Mesenteric fat pad (tissue), 1 donor: ENCODE results near the gene ZNF891. TPM values are rescaled to one million over a fixed set of nuclear protein-coding genes. Genes with fewer than 3 reads are reported as not detected.

Experiments
- DNase-seq: peaks from one replicate; pipeline ENCODE4 v3.0.0-alpha.2; 2020; ENCODE audit warnings: low spot score
- total RNA-seq: library from RNA; stranded (reverse); fragmentation: NEBNext Ultra II Directional; extraction: Animal tissue kit (Norgen Biotek cat#: 25700); gene quantifications from one replicate; pipeline ENCODE4 v1.2.1, GENCODE V29; 2021
- donor health status: DM: yes; HTN: yes; CAD: no.

ZNF891 gene
- total RNA-seq, 1 donor from 2014 or later: 1.8 TPM

- DNase-seq: no peak
These were observed 66.5 kb downstream of the ZNF891 start for GRCh38 chr12:133063556-133063955.

GRCh38 chr12:133061954-133062353, 68.1 kb downstream of the ZNF891 start:
- DNase-seq: no peak

- DNase-seq: no peak
These were observed 71.6 kb downstream of the ZNF891 start for GRCh38 chr12:133058203-133059113.

- no peak for DNase-seq
These were observed 72.6 kb downstream of the ZNF891 start for GRCh38 chr12:133057446-133057845.

Other genes with a start within 250 kb of the ZNF891 start
- gene CHFR, start 242.7 kb downstream of the ZNF891 start, total RNA-seq: 47.0 TPM
- gene ZNF605, start 174.0 kb downstream of the ZNF891 start, total RNA-seq: 8.0 TPM
- gene ZNF26, start 143.9 kb downstream of the ZNF891 start, total RNA-seq: 7.0 TPM
- gene ZNF84, start 92.8 kb downstream of the ZNF891 start, total RNA-seq: 19.2 TPM
- 9.1 TPM for gene ZNF140, start 49.4 kb downstream of the ZNF891 start, total RNA-seq
- gene ZNF10, start 353 bp upstream of the ZNF891 start, total RNA-seq: 7.4 TPM
- 10.8 TPM for gene ZNF268, start 51.2 kb upstream of the ZNF891 start, total RNA-seq
- not detected for gene ANHX, start 105.6 kb upstream of the ZNF891 start, total RNA-seq